Activated T-cell treated with anti-CD3 and anti-CD28 coated beads, Interleukin-2, amount 50 U/mL, for 24 hours (primary cell): ENCODE data around the gene TMEM59L.

Experiments used
- DNase-seq: peaks from one replicate; pipeline ENCODE4 v3.0.0-alpha.2; 2020
- H3K27ac Mint-ChIP-seq: 2 replicates; pipeline ENCODE4 v1.8.0; 2020; ENCODE audit warnings: mild to moderate bottlenecking, mixed read lengths
- H3K27me3 Mint-ChIP-seq: 2 replicates; pipeline ENCODE4 v1.8.0; 2020; ENCODE audit warnings: mixed read lengths
- H3K36me3 Mint-ChIP-seq: 2 replicates; pipeline ENCODE4 v1.8.0; 2020; ENCODE audit warnings: low read depth, mixed read lengths
- H3K4me1 Mint-ChIP-seq: 2 replicates; pipeline ENCODE4 v1.8.0; 2020; ENCODE audit warnings: low read depth, mixed read lengths
- H3K4me3 Mint-ChIP-seq: 2 replicates; pipeline ENCODE4 v1.8.0; 2020; ENCODE audit warnings: mild to moderate bottlenecking, moderate library complexity, mixed read lengths
- H3K9me3 Mint-ChIP-seq: 2 replicates; pipeline ENCODE4 v1.8.0; 2020; ENCODE audit warnings: mixed read lengths

Gene TMEM59L

GRCh38 chr19:18635831-18636182 is 23.1 kb downstream of the TMEM59L start:
- peaks cover 5% of the 10 kb centered on the region for H3K36me3 Mint-ChIP-seq
- H3K27ac Mint-ChIP-seq: peak overlapping the region; percentile 55

GRCh38 chr19:18636183-18636968 is 23.7 kb downstream of the TMEM59L start:
- DNase-seq: peak; percentile 100
- peak overlapping the region; percentile 86 for H3K4me3 Mint-ChIP-seq
- H3K27ac Mint-ChIP-seq: peak overlapping the region; percentile 95
- H3K27me3 Mint-ChIP-seq: no peaks in the 10 kb centered on the region
- no peaks in the 10 kb centered on the region for H3K9me3 Mint-ChIP-seq
- peaks cover 33% of the 10 kb centered on the region for H3K4me1 Mint-ChIP-seq
- peaks cover 5% of the 10 kb centered on the region for H3K36me3 Mint-ChIP-seq

More at GRCh38 chr19:18635831-18636182, 23.1 kb downstream of the TMEM59L start:
- Mint-ChIP-seq H3K9me3 (no peaks in the 10 kb centered on the region), H3K4me1 (peaks cover 33% of the 10 kb centered on the region), H3K27me3 (no peaks in the 10 kb centered on the region), H3K4me3 (peak overlapping the region; percentile 86)
- DNase-seq: no peak

- Mint-ChIP-seq H3K4me1 (peaks cover 33% of the 10 kb centered on the region), H3K36me3 (peaks cover 5% of the 10 kb centered on the region), H3K27me3 (no peaks in the 10 kb centered on the region), H3K27ac (peak within 1 kb of the TSS; percentile 95), H3K9me3 (no peaks in the 10 kb centered on the region), H3K4me3 (peak within 1 kb of the TSS; percentile 86)
- DNase-seq: peak; percentile 40
Observed at GRCh38 chr19:18636969-18637629, 24.4 kb downstream of the TMEM59L start, which contains the start of gene KLHL26. Gene KLHL26, plus strand, starts transcription at chr19:18637028. Its CDS starts 27 bp downstream, at chr19:18637055.

GRCh38 chr19:18637673-18638630 is 25.3 kb downstream of the TMEM59L start:
- H3K27ac Mint-ChIP-seq: peak overlapping the region; percentile 88
- peaks cover 33% of the 10 kb centered on the region for H3K4me1 Mint-ChIP-seq
- H3K4me3 Mint-ChIP-seq: peak overlapping the region; percentile 86
- no peaks in the 10 kb centered on the region for H3K27me3 Mint-ChIP-seq
- DNase-seq: no peak
- no peaks in the 10 kb centered on the region for H3K9me3 Mint-ChIP-seq
- peaks cover 5% of the 10 kb centered on the region for H3K36me3 Mint-ChIP-seq

GRCh38 chr19:18639706-18640243 is 27.1 kb downstream of the TMEM59L start:
- no peak overlapping the region for H3K27ac Mint-ChIP-seq
- no peaks in the 10 kb centered on the region for H3K9me3 Mint-ChIP-seq
- no peaks in the 10 kb centered on the region for H3K27me3 Mint-ChIP-seq
- H3K36me3 Mint-ChIP-seq: peaks cover 7% of the 10 kb centered on the region
- peaks cover 40% of the 10 kb centered on the region for H3K4me1 Mint-ChIP-seq
- H3K4me3 Mint-ChIP-seq: no peak overlapping the region
- no peak for DNase-seq

GRCh38 chr19:18644196-18645034 is 31.7 kb downstream of the TMEM59L start:
- no peak overlapping the region for H3K4me3 Mint-ChIP-seq
- no peaks in the 10 kb centered on the region for H3K9me3 Mint-ChIP-seq
- DNase-seq: no peak
- H3K4me1 Mint-ChIP-seq: peaks cover 26% of the 10 kb centered on the region
- H3K27ac Mint-ChIP-seq: no peak overlapping the region
- no peaks in the 10 kb centered on the region for H3K27me3 Mint-ChIP-seq
- H3K36me3 Mint-ChIP-seq: peaks cover 5% of the 10 kb centered on the region

- H3K27ac Mint-ChIP-seq: no peak overlapping the region
- H3K4me3 Mint-ChIP-seq: no peak overlapping the region
- peaks cover 20% of the 10 kb centered on the region for H3K4me1 Mint-ChIP-seq
- H3K36me3 Mint-ChIP-seq: peaks cover 9% of the 10 kb centered on the region
- H3K27me3 Mint-ChIP-seq: no peaks in the 10 kb centered on the region
- no peak for DNase-seq
- H3K9me3 Mint-ChIP-seq: no peaks in the 10 kb centered on the region
Observed at GRCh38 chr19:18645035-18645511, 32.4 kb downstream of the TMEM59L start.

GRCh38 chr19:18646535-18647370 is 34.1 kb downstream of the TMEM59L start:
- Mint-ChIP-seq H3K27ac (no peak overlapping the region), H3K4me1 (peaks cover 20% of the 10 kb centered on the region), H3K9me3 (no peaks in the 10 kb centered on the region), H3K4me3 (no peak overlapping the region), H3K27me3 (no peaks in the 10 kb centered on the region), H3K36me3 (peaks cover 16% of the 10 kb centered on the region)
- no peak for DNase-seq

- Mint-ChIP-seq H3K27me3 (no peaks in the 10 kb centered on the region), H3K9me3 (no peaks in the 10 kb centered on the region), H3K4me1 (peaks cover 20% of the 10 kb centered on the region), H3K27ac (no peak overlapping the region), H3K4me3 (no peak overlapping the region), H3K36me3 (peaks cover 16% of the 10 kb centered on the region)
- DNase-seq: no peak
Observed at GRCh38 chr19:18647371-18647767, 34.7 kb downstream of the TMEM59L start.

GRCh38 chr19:18647807-18648206 is 35.1 kb downstream of the TMEM59L start:
- H3K9me3 Mint-ChIP-seq: no peaks in the 10 kb centered on the region
- H3K4me1 Mint-ChIP-seq: peaks cover 20% of the 10 kb centered on the region
- no peaks in the 10 kb centered on the region for H3K27me3 Mint-ChIP-seq
- H3K4me3 Mint-ChIP-seq: no peak overlapping the region
- no peak overlapping the region for H3K27ac Mint-ChIP-seq
- no peak for DNase-seq
- H3K36me3 Mint-ChIP-seq: peaks cover 16% of the 10 kb centered on the region

GRCh38 chr19:18648973-18649315 is 36.3 kb downstream of the TMEM59L start:
- Mint-ChIP-seq H3K9me3 (no peaks in the 10 kb centered on the region), H3K4me3 (no peak overlapping the region), H3K4me1 (peaks cover 18% of the 10 kb centered on the region), H3K27ac (no peak overlapping the region), H3K36me3 (peaks cover 14% of the 10 kb centered on the region), H3K27me3 (no peaks in the 10 kb centered on the region)
- no peak for DNase-seq

GRCh38 chr19:18649371-18650020 is 36.8 kb downstream of the TMEM59L start:
- H3K36me3 Mint-ChIP-seq: peaks cover 14% of the 10 kb centered on the region
- H3K4me3 Mint-ChIP-seq: no peak overlapping the region
- peaks cover 12% of the 10 kb centered on the region for H3K4me1 Mint-ChIP-seq
- no peaks in the 10 kb centered on the region for H3K27me3 Mint-ChIP-seq
- H3K9me3 Mint-ChIP-seq: no peaks in the 10 kb centered on the region
- DNase-seq: no peak
- no peak overlapping the region for H3K27ac Mint-ChIP-seq
